ENCODE data around the gene VWA3A. TPM values are rescaled to one million over a fixed set of nuclear protein-coding genes. Genes with fewer than 3 reads are reported as not detected.
"Not testable (repeated sequence)": the region's sequence is repeated elsewhere in the genome, so short reads cannot be mapped to it uniquely, and the experiment has no call there.

The VWA3A gene
- total RNA-seq, 1 donor from 2014 or later = 0.72 TPM

DNA sequence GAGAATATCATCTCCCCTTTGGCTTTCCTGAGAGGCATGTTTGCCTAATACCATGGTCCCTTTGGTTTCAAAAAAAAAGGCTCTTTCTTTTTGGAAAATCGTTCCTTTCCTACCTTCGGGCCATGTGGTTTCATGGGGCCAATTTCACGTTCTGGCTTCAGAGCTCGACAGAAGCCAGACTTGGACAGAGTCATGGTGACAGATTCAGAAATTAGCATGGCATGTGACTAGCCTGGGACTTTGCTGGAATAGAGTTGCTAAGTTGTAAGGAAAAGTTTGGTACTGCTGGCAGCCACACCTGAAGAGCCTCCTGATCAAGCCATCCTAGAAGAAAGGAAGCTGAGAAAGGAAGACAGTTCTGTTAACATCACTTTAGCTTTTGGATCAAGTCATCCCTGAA, 2.4 kb upstream of the VWA3A start:
- no peak for DNase-seq (ENCODE audit: low spot score)

DNA sequence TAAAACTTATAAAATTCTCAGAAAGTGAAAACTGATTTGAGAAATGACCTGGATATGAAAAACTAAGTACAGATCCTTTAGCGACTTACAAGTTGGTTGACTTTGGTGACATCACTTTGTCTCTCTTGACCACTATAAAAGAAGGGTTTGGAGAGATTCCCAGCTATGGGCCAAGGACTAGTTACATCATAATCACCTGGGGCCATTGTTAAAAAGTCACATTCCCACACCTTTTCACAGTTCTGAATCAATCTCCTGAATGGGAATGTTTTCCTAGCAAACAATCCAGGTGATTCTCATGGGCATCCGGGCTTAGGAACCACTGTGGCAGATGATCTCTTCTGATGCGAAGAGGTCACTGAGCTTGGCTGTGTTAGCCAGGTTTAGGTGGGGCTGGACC, 620 bp upstream of the VWA3A start:
- DNase-seq (ENCODE audit: low spot score) = no peak

DNA sequence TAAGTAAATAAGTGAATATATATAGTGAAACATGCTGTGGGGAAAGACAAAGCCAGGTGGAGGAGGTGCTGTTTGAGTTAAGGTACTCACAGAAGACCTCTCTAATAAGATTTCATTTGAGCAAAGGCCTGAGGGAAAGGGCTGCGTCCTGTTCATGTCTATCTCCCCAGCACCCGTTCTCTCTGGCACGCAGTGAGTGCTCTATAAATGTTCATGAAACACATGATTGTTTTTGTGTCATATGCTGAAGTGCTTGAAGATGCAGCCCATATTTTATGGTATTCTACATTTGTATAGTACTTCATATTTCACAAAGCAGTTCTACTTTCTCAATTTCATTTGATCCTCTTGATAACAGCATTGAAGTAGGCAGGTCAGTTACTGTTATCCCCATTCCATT, 990 bp downstream of the VWA3A start:
- no peak for DNase-seq (ENCODE audit: low spot score)

DNA sequence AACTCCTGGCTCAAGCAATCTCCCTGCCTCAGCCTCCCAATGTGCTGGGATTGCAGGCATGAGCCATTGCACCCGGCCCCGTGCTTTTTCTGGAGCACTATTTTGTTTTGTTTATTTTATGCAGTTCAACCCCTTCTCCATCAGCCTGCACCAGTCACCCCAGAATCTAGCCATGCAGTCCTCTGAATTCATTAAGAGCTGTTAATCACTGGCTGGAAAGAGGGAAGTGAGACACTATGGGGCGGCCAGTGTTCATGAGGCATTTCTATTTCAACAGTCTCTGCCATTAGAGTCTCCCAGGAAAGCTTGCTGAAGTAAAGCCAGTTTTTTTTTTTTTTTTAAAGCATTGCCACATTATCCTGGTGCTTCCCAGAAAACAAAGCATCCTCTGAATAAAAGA, 1.7 kb downstream of the VWA3A start:
- DNase-seq (ENCODE audit: low spot score) = no peak

DNA sequence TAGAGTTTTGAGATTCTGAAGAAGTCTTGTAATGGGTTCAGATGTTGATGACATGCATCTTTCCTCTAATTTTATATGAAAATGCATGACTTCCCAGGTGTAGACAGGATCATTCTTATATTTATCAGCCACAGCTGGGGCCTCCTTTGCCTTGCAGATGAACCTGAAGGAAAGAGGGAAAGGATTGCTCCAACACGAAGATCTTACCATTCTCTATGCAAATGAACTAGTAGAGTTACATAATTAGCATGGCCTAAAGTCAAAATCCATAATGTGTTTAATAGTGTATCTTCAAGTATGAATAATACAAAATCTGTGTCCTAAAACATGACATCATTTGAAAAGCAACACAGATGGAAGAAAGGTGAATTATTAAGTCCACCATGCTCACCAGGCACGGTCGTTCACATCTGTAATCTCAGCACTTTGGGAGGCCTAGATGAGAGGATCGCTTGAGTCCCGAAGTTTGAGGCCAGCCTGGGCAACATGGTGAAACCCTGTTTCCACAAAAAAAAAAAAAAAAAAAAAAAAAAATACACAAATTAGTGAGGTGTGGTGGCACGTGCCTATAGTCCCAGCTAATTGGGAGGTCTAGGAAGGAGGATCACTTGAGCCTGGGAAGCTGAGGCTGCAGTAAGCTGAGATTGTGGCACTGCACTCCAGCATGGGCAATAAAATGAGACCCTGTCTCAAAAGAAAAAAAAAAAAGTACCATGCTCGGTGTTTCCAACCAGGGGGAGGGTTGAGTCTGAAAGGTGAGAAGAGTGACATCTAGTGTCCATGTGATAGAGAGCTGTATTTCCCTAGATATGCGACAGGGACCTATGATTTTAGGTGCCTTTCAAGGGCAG, 6.3 kb downstream of the VWA3A start:
- peak; percentile 44 for DNase-seq (ENCODE audit: low spot score)

DNA sequence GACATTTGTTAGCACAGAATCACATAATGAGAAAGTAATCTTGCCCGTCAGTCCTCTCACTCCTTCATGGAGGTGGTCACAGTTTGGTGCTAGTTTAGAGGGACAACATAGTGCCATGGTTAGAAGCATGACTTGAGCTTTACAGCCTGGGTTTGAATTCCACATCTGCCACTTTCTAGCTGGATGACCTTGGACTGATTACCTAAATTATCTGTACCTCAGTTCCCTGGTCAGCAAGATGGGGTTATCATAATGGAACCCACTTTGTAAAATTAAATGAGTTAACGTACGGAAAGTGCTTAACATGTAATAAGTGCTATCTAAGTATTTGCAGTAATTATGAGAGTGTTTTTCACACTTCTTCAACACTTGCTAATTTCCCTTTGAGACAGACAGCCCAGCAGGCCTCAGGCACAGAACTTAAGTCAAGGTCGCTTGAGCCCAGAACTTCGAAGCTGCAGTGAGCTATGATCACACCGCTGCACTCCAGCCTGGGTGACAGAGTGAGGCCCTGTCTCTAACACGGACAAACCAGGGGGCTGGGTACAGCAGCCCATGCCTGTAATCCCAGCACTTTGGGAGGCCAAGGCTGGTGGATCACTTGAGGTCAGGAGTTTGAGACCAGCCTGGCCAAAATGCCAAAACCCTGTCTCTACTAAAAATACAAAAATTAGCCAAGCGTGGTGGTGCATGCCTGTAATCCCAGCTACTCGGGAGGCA, 7.1 kb downstream of the VWA3A start:
- DNase-seq (ENCODE audit: low spot score) = no peak

DNA sequence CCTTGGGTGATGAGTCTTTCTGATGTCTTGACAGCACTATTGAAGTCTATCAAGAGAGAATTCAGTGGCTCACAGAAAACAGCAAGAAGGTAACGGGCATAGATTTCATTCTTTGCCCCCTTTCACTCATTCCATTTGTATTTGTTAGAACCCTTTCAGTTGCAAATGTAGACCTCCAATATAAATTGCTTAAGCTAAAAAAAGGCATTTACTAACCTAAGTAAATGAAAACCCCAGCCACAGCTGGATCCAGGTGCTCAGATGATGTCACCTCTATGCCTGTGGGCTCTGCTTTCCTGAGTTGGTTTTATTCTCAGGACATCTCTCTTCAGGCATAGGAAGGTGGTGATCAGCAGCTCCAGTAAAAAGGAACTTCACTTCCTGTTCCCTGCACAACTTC, 11.1 kb downstream of the VWA3A start:
- no peak for DNase-seq (ENCODE audit: low spot score)

DNA sequence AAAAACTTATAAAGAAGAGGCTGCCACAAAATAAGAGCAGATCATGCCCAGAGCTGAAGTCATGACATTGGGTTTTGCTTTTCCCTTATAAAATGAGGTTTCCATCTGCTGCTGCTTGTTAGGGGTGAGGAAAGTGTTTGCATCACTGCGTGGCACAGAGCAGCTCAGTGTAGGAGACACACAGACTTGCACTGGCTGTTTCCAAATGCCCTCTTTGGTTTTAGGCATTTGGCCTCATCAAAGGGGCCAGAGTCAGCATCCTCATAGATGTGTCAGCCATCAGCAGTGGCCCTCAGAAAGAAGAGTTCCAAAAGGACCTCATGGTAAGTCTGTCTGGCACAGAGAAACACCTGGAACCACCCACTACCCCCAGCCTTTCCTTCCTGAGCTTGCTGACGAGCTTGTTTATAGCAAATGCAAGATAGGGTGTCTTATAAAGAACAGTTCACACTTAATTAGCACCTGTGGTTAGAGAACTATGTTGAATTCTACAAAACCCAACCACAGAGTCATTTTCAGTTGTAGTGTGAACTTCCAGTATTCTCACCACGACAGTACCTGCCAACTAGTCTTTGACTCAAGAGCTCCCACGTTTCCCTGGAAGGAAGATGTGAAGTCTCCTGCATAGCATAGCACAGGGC, 17.0 kb downstream of the VWA3A start:
- no peak for DNase-seq (ENCODE audit: low spot score)

DNA sequence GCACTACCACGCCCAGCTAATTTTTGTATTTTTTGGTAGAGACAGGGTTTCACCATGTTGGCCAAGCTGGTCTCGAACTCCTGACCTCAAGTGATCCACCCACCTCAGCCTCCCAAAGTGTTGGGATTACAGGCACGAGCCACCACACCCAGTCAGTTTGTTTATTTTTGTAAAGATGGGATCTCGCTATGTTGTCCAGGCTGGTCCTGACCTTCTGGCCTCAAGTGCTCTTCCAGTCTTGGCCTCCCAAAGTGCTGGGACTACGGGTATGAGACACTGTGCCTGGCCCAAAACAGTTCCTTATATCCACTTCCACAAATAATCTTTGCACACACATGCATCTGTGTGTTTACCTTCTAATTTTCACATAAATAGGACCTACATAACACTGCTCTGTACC, 19.3 kb downstream of the VWA3A start:
- not testable (repeated sequence) for DNase-seq (ENCODE audit: low spot score)

DNA sequence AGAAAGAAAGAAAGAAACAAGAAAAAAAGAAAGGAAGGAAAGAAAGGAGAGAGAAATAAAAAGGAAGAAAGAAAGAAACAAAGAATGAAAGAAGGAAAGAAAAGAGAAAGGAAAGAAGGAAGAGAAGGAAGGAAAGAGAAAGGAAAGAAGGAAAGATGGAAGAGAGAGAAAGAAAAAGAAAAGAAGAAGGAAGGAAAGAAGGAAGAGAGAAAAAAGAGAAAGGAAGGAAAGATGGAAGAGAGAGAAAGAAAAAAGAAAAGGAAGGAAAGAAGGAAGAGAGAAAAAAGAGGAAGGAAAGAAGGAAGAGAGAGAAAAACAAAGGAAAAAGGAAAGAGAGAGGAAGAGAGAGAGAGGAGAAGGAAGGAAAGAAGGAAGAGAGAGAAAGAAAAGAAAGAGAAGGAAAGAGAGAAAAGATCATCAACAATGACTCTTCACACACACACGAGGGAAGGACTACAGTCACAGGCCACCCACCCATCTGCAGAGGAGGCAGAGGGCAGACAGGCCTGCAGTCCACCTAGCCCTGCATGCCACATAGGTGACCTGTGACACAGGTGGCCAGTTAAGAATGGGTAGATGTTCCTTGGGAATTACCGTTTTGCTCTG, 23.9 kb downstream of the VWA3A start:
- no peak for DNase-seq (ENCODE audit: low spot score)

DNA sequence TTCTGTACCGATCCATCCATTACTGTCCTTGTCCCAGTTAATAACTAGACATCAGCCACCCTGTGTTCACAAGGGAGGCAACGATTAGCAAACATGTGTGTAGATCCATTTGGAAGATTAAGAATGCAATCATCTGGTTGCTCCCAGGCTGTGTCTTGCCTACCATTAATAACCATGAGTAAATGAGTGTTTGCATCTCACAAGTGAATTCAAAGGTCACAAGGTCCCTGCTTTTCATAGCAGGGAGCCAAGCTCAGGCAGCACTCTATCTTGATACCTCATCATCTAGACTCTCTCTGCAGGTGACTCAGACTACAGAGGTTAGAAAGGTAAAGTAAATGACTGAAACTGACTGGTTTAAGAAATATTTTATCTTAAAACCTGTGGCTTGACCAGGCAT, 25.3 kb downstream of the VWA3A start:
- DNase-seq (ENCODE audit: low spot score) = no peak

DNA sequence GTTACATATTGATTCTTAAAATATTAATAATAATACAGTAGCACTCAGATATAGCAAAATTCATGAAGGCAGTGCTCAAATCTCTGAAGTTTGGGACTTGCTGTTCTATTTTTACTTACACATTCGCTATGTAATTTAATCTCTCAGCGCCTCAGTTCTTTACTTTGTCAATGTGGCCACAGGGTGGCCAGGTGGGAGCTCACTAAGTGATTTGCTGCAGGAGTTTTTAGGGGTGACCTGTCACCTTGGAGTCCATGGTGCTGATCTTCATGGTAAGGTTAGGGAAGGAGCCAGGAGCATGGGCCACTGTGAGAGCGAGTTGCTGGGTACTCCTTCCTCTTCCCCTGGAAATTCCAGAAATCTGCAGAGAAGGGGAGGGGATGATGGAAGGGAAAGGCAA, 28.1 kb downstream of the VWA3A start:
- DNase-seq (ENCODE audit: low spot score) = no peak

DNA sequence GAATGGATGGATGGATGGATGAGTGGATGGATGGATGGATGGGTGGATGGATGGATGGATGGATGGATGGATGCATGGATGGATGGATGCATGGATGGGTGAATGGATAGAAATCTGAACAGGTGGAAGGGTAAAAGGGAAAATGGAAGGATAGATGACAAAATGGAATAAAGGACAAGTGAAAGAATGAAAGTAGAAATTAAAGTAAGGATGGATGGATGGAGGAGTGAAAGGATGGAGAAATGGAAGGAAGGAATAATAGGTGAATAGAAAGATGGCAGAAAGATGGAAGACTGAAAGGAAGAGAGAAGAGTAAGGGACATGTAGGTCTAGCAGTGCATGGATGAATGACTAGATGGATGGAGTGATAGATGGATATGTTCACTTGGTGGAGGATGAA, 29.9 kb downstream of the VWA3A start:
- no peak for DNase-seq (ENCODE audit: low spot score)

DNA sequence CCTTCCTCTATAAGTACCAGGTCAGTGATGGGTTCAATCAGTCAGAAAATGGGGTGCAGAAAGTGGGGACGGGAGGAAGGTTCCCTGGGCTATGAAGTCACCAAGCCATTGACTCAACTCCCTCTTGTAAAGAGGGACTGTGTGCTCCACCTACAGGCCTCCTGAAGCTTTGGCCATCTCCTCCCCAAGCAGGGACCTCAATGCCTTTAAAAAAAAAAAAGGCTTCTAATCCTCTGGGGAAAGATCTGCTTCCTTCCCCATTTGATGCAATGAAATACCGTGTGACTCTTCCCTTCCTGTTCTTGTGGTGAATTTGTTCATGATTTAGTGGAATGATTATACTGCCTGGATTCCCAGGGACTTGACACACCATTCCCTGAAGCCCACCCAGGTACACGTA, 30.8 kb downstream of the VWA3A start:
- no peak for DNase-seq (ENCODE audit: low spot score)

DNA sequence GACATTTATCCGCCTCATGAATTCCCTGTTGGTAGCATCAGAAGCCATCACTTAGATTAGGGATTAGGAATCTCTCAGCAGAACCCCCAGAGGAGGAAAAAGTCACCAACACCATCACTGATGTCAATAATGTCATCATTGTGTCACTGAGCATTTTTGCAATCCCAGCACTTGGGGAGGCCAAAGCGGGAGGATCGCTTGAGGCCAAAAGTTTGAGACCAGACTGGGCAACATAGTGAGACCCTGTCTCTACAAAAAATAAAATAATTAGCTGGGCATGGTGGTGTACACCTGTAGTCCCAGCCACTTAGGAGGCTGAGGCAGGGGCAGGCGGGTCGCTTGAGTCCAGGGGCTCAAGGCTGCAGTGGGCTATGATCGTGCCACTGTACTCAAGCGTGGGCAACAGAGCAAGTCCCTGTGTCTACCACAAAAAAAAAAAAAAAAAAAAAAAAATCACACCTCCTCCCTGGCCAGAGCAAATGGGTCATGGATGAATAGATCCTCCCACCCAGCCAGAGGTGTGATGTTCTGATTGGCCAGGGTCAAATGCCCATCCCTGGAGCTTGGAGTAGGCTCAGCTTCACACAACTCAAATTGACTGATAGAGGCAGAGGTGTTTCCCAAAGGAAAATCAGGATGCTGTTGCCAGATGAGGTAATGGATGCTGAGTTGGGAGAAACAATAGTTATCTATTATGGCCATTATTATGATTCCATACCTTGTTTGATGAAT, 31.6 kb downstream of the VWA3A start:
- DNase-seq (ENCODE audit: low spot score) = no peak

DNA sequence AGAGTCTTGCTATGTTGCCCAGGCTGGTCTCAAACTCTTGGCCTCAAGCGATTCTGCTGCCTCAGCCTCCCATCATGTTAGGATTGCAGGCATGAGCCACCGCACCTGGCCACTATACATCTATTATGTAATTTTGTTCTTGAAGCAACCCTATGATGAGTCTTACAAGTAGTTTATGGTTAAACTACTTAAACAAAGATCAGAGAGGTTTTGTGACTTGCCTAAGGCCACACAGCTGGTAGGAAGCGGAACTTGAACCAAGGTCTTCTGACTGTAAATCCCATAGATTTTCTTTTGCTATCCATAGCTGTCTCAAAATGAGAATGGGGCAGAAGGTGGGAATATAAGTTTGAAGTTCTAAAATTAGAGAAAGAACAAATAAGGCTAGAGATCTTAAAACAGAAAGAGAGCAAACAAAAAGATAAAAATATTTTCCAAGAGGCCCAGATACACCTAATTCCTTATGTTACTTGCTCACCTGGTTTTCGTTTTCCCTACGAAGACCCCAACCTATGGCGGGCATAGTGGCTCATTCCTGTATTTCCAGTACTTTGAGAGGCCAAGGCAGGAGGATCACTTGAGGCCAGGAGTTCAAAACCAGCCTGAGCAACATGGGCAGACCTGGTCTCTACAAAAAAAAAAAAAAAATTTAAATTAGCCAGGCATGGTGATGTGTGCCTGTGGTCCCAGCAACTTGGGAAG, 32.4 kb downstream of the VWA3A start:
- DNase-seq (ENCODE audit: low spot score) = no peak

DNA sequence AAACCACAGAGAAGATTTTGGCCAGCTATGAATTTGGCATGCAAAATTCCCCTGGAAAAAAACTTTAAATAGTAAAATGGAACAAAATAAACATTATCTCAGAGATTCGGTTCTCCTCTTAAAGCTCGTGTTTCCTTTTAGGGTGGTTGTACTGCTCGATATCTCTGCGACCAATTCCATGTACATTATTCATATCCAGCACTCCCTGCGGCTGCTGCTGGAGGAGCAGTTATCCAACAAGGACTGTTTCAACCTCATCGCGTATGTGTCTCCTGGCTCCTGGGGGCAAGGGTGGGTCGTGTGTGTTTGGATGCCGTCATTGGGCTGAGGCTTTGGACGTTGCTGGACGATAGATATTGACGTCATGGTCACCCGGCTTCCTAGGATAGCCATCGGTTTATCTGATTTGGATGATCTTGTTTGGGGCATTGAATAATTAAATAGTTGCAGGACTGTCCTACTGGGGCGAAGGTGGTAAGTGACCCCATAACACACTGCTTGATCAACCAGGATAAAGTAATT, 33.8 kb downstream of the VWA3A start:
- DNase-seq (ENCODE audit: low spot score) = no peak

DNA sequence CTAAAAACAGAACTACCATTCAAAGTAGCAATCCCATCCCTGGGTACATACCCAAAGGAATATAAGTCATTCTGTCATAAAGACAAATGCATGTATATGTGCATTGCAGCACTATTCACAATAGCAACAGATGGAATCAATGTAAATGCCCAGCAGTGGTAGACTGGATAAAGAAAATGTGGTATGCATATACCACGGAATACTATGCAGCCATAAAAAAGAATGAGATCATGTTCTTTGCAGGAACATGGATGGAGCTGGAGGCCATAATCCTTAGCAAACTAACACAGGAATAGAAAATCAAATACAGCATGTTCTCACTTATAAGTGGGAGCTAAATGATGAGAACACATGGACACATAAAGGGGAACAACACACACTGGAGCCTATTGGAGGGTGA, 36.2 kb downstream of the VWA3A start:
- DNase-seq (ENCODE audit: low spot score) = not testable (repeated sequence)

DNA sequence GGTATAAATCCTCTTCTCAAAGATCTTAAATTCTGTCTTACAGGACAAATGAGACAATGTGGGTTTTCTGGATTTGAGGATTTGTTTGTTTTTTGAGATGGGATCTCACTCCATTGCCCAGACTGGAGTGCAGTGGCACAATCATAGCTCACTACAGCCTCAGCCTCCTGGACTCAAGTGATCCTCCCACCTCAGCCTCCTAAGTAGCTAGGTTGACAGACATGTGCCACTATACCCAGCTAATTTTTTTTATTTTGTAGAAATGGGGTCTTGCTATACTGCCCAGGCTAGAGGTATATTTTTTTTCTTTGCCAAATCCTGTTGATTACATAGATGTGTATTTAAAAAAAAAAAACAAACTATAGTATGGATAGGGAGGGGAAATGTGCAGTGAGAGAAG, 38.2 kb downstream of the VWA3A start:
- DNase-seq (ENCODE audit: low spot score) = no peak

DNA sequence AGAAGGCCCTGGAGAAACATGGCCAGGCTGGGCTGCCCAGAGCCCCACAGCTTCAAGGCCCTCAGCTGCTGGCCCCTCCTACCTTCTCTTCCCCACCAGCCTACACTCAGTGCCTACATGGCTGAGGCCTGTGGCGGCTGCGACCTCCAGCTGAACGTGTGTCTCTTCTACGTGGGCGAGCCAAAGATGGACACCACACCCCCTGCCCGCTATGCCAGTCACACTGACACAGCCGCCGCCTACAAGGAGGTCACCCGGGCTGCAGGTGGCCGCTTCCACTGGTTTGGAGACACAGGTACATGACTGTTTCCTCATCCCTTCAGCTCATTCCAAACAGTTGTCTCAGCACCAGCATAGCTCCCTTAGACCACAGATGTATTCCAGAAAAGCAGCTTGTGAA, 40.5 kb downstream of the VWA3A start:
- no peak for DNase-seq (ENCODE audit: low spot score)

DNA sequence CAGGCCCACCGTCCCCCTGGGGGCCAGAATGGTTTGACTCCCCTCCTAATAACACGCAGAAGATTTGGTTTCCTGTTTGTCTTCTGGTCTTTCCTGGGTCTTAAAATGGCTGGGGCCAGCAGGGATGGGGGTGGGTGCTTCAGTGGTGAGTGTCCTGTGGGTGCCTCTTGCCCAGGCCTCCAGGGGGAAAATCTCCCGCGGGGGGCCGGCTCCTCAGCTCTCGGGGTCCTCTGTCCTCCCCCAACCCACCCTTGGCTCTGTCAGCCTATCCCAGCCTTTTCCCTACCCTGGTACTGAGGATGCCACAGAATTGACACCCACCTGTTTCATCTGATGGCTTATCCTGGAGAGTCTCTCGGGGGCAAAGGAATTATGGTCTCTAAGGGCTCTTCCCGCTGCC, 46.1 kb downstream of the VWA3A start:
- no peak for DNase-seq (ENCODE audit: low spot score)

All from umbilical cord (tissue), 2 donors.